Tibial nerve (tissue), 4 donors: Measurements from ENCODE around the gene ANKRD31.

Experiments used
- CTCF ChIP-seq, 5 experiments: fragments of 200-600 bp in 3 of 5; fragments of 450-650 bp in 2 of 5; sonication (generic) in 3 of 5; IDR thresholded peaks; one replicate each; pipeline ENCODE4 v1.5.1; 2016 to 2019; ENCODE audit warnings: antibody characterized with exemption in 5 of 5, mild to moderate bottlenecking in 3 of 5, moderate library complexity in 2 of 5
- EP300 ChIP-seq, 2 donors: sonication (generic); formaldehyde crosslinking; IDR thresholded peaks; one replicate each; pipeline ENCODE4 v1.6.1; 2017; ENCODE audit warnings: antibody characterized with exemption in 2 of 2, mild to moderate bottlenecking in 1 of 2
- POLR2A ChIP-seq, 2 donors: fragments of 450-650 bp; IDR thresholded peaks; one replicate each; pipeline ENCODE4 v1.6.1; 2017; ENCODE audit warnings: antibody characterized with exemption in 2 of 2, mild to moderate bottlenecking in 2 of 2, moderate library complexity in 2 of 2

- TF ChIP-seq CTCF (IDR thresholded peaks at IDR 0.05) (no peak), POLR2A (IDR thresholded peaks at IDR 0.05) (no peak), EP300 (IDR thresholded peaks at IDR 0.05) (no peak)
Measured at GRCh38 chr5:75042522-75042921, 194.2 kb downstream of the ANKRD31 start.
